Lung (tissue), 12 donors: ENCODE results near the gene PRLR. TPM values are rescaled to one million over a fixed set of nuclear protein-coding genes. Genes with fewer than 3 reads are reported as not detected.

ENCODE experiments used
- ATAC-seq: fragments of 200-7000 bp; cut with Tn5 transposase; one replicate; pipeline ENCODE4 v1.9.1; 2020; ENCODE audit warnings: moderate number of reproducible peaks; ENCODE audit not compliant: insufficient read depth, low FRiP score
- DNase-seq, 3 donors: peaks; one replicate each; pipeline ENCODE4 v3.0.0-alpha.2; 2013 to 2017
- H3K27ac ChIP-seq, 2 donors: one replicate each; pipeline ENCODE4 v1.5.1; 2013; ENCODE audit warnings: mild to moderate bottlenecking in 2 of 2, moderate library complexity in 2 of 2, control low read depth in 1 of 2, inconsistent platforms in 1 of 2, low read depth in 1 of 2, low read length in 1 of 2
- H3K27me3 ChIP-seq, 3 donors: one replicate each; pipeline ENCODE4 v1.5.1; 2013; ENCODE audit warnings: low read length in 2 of 3; ENCODE audit not compliant: control insufficient read depth in 3 of 3, insufficient read depth in 3 of 3
- H3K36me3 ChIP-seq, 4 donors: one replicate each; pipeline ENCODE4 v1.5.1; 2013; ENCODE audit warnings: low read length in 4 of 4, mild to moderate bottlenecking in 1 of 4, moderate library complexity in 1 of 4; ENCODE audit not compliant: control insufficient read depth in 4 of 4, insufficient read depth in 4 of 4
- H3K4me1 ChIP-seq, 5 donors: one replicate each; pipeline ENCODE4 v1.5.1; 2013; ENCODE audit warnings: low read length in 5 of 5, mild to moderate bottlenecking in 2 of 5, moderate library complexity in 1 of 5; ENCODE audit not compliant: control insufficient read depth in 5 of 5, insufficient read depth in 5 of 5
- H3K4me3 ChIP-seq: one replicate; pipeline ENCODE4 v1.5.1; 2013; ENCODE audit warnings: mild to moderate bottlenecking, control low read depth, moderate library complexity
- H3K9ac ChIP-seq, 2 donors: one replicate each; pipeline ENCODE4 v1.5.1; 2013; ENCODE audit warnings: low read length in 2 of 2, control low read depth in 1 of 2; ENCODE audit not compliant: insufficient read depth in 1 of 2
- H3K9me3 ChIP-seq, 4 donors: one replicate each; pipeline ENCODE4 v1.5.1; 2013; ENCODE audit warnings: low read length in 3 of 4, mild to moderate bottlenecking in 1 of 4, moderate library complexity in 1 of 4; ENCODE audit not compliant: control insufficient read depth in 4 of 4, insufficient read depth in 3 of 4
- WGBS, 2 donors: extraction: QIAGEN DNeasy Blood & Tissue Kit; methylation state at CpG; one replicate each; pipeline ENCODE4 v1.1.7; 2013; 5-methylcytosine and 5-hydroxymethylcytosine counted together
- polyA plus RNA-seq, 2 donors: library from polyadenylated mRNA; stranded (reverse); fragments of 200-250 nt; gene quantifications; one replicate each; pipeline ENCODE4 v1.2.1, GENCODE V29; 2013
- total RNA-seq, 2 donors: library from RNA; depleted of rRNA in 1 of 2; stranded (reverse); fragments of >200 nt in 1 of 2; gene quantifications; one replicate each; pipeline ENCODE4 v1.2.1, GENCODE V29; 2014 to 2021
- TF ChIP-seq, protein P1 (sequence below): IDR thresholded peaks from 2 replicates; pipeline ENCODE4 v1.5.1; 2012; ENCODE audit warnings: mild to moderate bottlenecking; ENCODE audit errors: control extremely low read depth, extremely low read depth
- donor health status: control.
- donor health status: control.
- donor health status: Bipolar disorder and iron deficiency.
- donor health status: healthy.
- donor health status: DM: yes; HTN: yes; CAD: no.

PRLR gene
- total and polyA plus RNA-seq, 4 donors: 0.02 to 3.4 (median 0.76) TPM

DNA sequence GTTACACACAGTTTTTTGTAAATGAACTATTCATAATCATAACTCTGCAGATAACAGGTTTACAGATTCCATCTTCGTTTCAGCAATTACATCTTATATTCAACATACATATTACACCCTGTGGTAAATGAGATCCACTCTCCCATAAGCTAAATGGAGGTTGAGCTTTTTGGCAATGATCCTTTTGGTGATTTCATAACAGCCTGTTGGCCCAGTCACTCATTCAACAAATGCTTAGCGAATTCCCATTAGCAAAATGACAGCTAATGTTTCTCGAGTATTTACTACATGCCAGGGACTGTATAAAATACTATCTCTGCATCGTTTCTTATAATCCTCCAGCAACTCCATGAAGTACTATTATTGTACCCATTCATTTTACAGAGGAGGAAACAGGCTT is 157.1 kb downstream of the PRLR start:
- no peaks in the 10 kb centered on the region for H3K36me3 ChIP-seq
- peaks cover 0 to 1% (median 0%) of the 10 kb centered on the region in 4 donors for H3K9me3 ChIP-seq
- H3K27ac ChIP-seq: no peak overlapping the region
- 79 to 83% methylated on average over 4 of the region's 4 CpGs for WGBS, 2 donors
- no peaks in the 10 kb centered on the region for H3K27me3 ChIP-seq
- DNase-seq: peak in 2 of 3 donors; percentile 28 to 57
- no peak overlapping the region for H3K9ac ChIP-seq
- TF ChIP-seq, protein P1, sequence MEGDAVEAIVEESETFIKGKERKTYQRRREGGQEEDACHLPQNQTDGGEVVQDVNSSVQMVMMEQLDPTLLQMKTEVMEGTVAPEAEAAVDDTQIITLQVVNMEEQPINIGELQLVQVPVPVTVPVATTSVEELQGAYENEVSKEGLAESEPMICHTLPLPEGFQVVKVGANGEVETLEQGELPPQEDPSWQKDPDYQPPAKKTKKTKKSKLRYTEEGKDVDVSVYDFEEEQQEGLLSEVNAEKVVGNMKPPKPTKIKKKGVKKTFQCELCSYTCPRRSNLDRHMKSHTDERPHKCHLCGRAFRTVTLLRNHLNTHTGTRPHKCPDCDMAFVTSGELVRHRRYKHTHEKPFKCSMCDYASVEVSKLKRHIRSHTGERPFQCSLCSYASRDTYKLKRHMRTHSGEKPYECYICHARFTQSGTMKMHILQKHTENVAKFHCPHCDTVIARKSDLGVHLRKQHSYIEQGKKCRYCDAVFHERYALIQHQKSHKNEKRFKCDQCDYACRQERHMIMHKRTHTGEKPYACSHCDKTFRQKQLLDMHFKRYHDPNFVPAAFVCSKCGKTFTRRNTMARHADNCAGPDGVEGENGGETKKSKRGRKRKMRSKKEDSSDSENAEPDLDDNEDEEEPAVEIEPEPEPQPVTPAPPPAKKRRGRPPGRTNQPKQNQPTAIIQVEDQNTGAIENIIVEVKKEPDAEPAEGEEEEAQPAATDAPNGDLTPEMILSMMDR: no peak
- H3K4me1 ChIP-seq: no peaks in the 10 kb centered on the region
- no peak overlapping the region for H3K4me3 ChIP-seq
- ATAC-seq: no peak

DNA sequence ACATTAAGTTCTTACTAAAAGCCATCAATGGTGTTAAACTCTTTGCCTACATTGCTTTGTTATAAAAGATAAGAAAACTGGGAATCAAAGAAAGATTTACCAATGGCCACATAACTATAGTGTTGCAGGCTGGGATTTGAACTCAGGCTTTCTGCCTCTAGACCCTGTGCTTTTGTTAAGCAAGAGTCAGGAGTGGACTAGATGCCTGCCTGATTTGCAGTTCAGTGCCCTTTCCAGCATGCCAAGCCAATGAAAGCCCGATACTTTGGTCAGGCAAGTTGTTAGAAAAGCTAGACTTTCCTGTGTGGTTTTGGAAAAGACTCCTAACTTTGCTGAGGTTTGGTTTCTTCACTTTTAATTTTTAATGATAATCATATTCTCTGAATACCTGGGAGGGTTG is 161.1 kb downstream of the PRLR start:
- 92 to 93% methylated on average over 1 of the region's 1 CpG for WGBS, 2 donors
- Histone ChIP-seq H3K9me3 (peaks cover 0 to 1% (median 0%) of the 10 kb centered on the region in 4 donors), H3K36me3 (no peaks in the 10 kb centered on the region), H3K9ac (no peak overlapping the region), H3K4me3 (no peak overlapping the region), H3K27ac (no peak overlapping the region), H3K4me1 (no peaks in the 10 kb centered on the region), H3K27me3 (no peaks in the 10 kb centered on the region)
- no peak for ATAC-seq
- no peak for DNase-seq
- TF ChIP-seq, protein P1: no peak

DNA sequence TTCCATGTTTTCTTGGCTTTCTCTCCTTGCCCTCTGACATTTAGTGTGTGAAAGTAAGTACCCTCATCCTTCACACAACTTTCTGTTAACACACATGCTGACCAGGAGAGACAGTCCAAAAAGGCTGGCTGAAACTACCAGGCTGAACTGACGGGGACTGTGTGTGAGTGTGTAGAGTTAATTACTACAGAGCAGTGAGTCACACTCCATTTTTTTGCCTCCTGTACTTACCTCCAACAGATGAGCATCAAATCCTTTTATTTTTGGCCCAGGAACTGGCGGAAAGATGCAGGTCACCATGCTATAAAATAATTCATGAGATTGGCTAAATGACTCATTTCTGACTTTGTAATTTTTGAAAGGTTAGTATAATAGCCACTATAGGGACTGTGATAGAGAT is 162.3 kb downstream of the PRLR start:
- H3K27ac ChIP-seq: no peak overlapping the region
- 93 to 95% methylated on average over 2 of the region's 2 CpGs for WGBS, 2 donors
- no peaks in the 10 kb centered on the region for H3K9me3 ChIP-seq
- H3K27me3 ChIP-seq: no peaks in the 10 kb centered on the region
- TF ChIP-seq, protein P1: no peak
- ATAC-seq (no peak), DNase-seq (no peak)
- H3K4me1 ChIP-seq: no peaks in the 10 kb centered on the region
- no peak overlapping the region for H3K4me3 ChIP-seq
- H3K9ac ChIP-seq: no peak overlapping the region
- no peaks in the 10 kb centered on the region for H3K36me3 ChIP-seq

DNA sequence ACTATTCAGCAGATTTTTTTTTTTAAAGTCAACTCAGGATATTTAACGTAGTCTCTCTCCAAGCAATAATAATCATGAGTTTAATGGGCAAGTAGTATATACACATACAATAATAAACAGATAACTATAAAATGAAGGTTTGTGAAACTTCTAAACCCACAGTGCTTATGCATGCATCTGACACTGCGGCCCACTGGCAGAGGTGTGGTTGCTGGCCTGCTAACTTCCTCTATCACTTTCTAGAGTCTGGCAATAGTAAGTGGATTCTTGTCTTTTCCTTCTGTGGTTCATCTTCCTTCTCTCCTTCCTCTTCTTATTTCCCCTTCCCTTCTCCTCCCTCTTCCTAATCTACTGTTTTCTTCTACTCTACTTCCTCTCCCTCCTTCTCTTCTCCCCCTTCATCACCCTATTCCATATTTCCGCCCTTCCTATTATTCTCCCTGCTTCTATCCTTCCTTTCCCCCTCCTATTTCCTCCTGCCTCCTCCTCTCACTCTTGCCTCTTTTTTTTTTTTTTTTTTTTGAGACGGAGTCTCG is 164.0 kb downstream of the PRLR start:
- TF ChIP-seq, protein P1: no peak
- ATAC-seq (no peak), DNase-seq (no peak)
- 86 to 88% methylated on average over 3 to 5 of the region's 5 CpGs for WGBS, 2 donors
- H3K4me3 ChIP-seq: no peak overlapping the region
- H3K4me1 ChIP-seq: peaks cover 0 to 1% (median 0%) of the 10 kb centered on the region in 5 donors
- H3K27ac ChIP-seq: no peak overlapping the region
- H3K36me3 ChIP-seq: no peaks in the 10 kb centered on the region
- no peaks in the 10 kb centered on the region for H3K27me3 ChIP-seq
- H3K9me3 ChIP-seq: no peaks in the 10 kb centered on the region
- no peak overlapping the region for H3K9ac ChIP-seq
